Measurements from ENCODE around the gene YIPF6. TPM values are rescaled to one million over a fixed set of nuclear protein-coding genes. Genes with fewer than 3 reads are reported as not detected.

YIPF6 gene, protein sequence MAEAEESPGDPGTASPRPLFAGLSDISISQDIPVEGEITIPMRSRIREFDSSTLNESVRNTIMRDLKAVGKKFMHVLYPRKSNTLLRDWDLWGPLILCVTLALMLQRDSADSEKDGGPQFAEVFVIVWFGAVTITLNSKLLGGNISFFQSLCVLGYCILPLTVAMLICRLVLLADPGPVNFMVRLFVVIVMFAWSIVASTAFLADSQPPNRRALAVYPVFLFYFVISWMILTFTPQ
- total RNA-seq, result 10 to 100 TPM; 50.0 to 54.5 TPM
- 10 to 100 TPM; 38.3 to 49.2 (median 44.0) TPM for polyA plus RNA-seq (ENCODE audit: insufficient read length in 6 of 6)
- long read RNA-seq, donor 1, full-length matches to known transcripts, result 17 of 25 reads
- long read RNA-seq, donor 1, partial matches to known transcripts, result 8 of 25 reads
- long read RNA-seq, donor 1, other reads (novel, unspliced or antisense), result 0 of 25 reads
- long read RNA-seq, donor 2, full-length matches to known transcripts, result 7 of 13 reads
- long read RNA-seq, donor 2, partial matches to known transcripts, result 6 of 13 reads
- long read RNA-seq, donor 2, other reads (novel, unspliced or antisense), result 0 of 13 reads
- long read RNA-seq, donor 3, full-length matches to known transcripts, result 6 of 6 reads
- long read RNA-seq, donor 3, partial matches to known transcripts, result 0 of 6 reads
- long read RNA-seq, donor 3, other reads (novel, unspliced or antisense), result 0 of 6 reads
- long read RNA-seq, donor 4, full-length matches to known transcripts, result 34 of 37 reads
- long read RNA-seq, donor 4, partial matches to known transcripts, result 1 of 37 reads
- long read RNA-seq, donor 4, other reads (novel, unspliced or antisense), result 2 of 37 reads
- long read RNA-seq, donor 5, full-length matches to known transcripts, result 23 of 36 reads
- long read RNA-seq, donor 5, partial matches to known transcripts, result 13 of 36 reads
- long read RNA-seq, donor 5, other reads (novel, unspliced or antisense), result 0 of 36 reads
- long read RNA-seq, donor 6, full-length matches to known transcripts, result 16 of 16 reads
- long read RNA-seq, donor 6, partial matches to known transcripts, result 0 of 16 reads
- long read RNA-seq, donor 6, other reads (novel, unspliced or antisense), result 0 of 16 reads
- long read RNA-seq, donor 7, full-length matches to known transcripts, result 4 of 4 reads
- long read RNA-seq, donor 7, partial matches to known transcripts, result 0 of 4 reads
- long read RNA-seq, donor 7, other reads (novel, unspliced or antisense), result 0 of 4 reads
- long read RNA-seq, donor 8, full-length matches to known transcripts, result 11 of 11 reads
- long read RNA-seq, donor 8, partial matches to known transcripts, result 0 of 11 reads
- long read RNA-seq, donor 8, other reads (novel, unspliced or antisense), result 0 of 11 reads
- long read RNA-seq, donor 9, result 0 reads
- long read RNA-seq, donor 10, full-length matches to known transcripts, result 39 of 46 reads
- long read RNA-seq, donor 10, partial matches to known transcripts, result 2 of 46 reads
- long read RNA-seq, donor 10, other reads (novel, unspliced or antisense), result 5 of 46 reads
- long read RNA-seq, donor 11, full-length matches to known transcripts, result 13 of 38 reads
- long read RNA-seq, donor 11, partial matches to known transcripts, result 25 of 38 reads
- long read RNA-seq, donor 11, other reads (novel, unspliced or antisense), result 0 of 38 reads
- long read RNA-seq, donor 12, full-length matches to known transcripts, result 11 of 11 reads
- long read RNA-seq, donor 12, partial matches to known transcripts, result 0 of 11 reads
- long read RNA-seq, donor 12, other reads (novel, unspliced or antisense), result 0 of 11 reads

DNA sequence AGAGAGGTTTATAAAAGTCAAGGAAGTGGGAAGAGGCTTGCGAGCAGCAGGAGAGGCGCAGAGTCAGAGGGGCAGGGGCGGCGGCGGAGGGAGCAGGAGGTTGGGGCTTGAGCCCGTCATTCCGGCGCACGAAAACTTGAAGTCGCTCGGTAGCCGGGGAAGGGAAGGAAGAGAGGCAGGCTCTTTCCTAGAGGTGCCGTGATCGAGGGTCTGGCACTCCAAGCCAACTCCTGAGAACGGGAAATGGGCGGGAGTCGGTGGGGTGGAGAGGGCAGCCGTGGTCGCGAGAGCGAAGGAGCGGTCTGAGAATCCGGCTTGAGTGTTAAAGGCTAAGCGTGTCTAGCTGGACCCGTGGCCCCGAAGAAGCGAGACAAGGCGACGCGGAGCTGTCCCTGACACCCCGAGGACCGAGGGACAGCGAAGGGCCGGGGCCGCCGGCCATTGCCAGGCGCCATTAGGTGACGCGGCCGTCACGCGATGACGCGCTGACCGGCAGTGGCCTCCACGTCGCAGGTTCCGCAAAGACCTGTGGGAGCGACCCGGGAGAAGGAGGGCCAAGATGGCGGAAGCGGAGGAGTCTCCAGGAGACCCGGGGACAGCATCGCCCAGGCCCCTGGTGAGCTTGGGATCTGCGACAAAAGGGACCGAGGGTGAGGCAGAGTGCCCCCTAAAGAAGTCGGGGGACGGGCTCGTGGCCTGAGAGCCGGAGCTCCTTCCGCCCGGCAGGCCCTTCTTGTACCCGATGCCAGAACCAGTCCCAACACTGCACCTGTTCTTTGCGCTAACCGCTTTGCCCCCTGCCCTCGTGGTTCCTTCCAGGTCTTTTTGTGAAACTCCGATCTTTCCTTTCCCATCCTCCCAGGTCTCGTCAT, at the start of gene YIPF6:
YIPF6 (plus strand) TSS at position 544 of the 872 bp plus-strand sequence; CDS start at position 560, 16 bp downstream.
- intact Hi-C loops (cut with DNase I), result no loop called here
- Histone ChIP-seq H3K4me3 (peak within 1 kb of the TSS; percentile 35 to 58), H3K4me1 (peaks cover 0 to 9% of the 10 kb centered on the region in 2 donors), H3K9me3 (no peaks in the 10 kb centered on the region), H3K27ac (peak within 1 kb of the TSS; percentile 90 to 94), H3K27me3 (no peaks in the 10 kb centered on the region), H3K36me3 (no peaks in the 10 kb centered on the region)
- TF ChIP-seq, protein P1, sequence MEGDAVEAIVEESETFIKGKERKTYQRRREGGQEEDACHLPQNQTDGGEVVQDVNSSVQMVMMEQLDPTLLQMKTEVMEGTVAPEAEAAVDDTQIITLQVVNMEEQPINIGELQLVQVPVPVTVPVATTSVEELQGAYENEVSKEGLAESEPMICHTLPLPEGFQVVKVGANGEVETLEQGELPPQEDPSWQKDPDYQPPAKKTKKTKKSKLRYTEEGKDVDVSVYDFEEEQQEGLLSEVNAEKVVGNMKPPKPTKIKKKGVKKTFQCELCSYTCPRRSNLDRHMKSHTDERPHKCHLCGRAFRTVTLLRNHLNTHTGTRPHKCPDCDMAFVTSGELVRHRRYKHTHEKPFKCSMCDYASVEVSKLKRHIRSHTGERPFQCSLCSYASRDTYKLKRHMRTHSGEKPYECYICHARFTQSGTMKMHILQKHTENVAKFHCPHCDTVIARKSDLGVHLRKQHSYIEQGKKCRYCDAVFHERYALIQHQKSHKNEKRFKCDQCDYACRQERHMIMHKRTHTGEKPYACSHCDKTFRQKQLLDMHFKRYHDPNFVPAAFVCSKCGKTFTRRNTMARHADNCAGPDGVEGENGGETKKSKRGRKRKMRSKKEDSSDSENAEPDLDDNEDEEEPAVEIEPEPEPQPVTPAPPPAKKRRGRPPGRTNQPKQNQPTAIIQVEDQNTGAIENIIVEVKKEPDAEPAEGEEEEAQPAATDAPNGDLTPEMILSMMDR (IDR thresholded peaks at IDR 0.05), result no peak
- DNase-seq (peak; percentile 71 to 94 (median 88)), ATAC-seq (peak; percentile 97)

DNA sequence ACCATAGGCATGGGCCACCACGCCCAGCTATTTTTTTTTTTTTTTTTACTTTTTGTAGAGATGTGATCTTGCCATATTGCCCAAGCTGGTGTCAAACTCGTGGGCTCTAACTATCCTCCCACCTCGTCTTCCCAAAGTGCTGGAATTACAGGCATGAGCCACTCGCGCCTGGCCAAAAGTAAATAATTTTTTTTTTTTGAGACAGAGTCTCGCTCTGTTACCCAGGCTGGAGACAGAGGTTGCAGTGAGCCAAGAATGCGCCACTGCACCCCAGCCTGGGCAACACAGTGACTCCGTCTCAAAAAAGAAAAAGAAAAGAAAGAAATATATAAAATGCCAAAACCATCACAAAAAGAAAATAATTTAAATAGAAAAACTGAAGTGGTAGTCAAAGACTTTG, 47.1 kb upstream of the YIPF6 start:
- no peaks in the 10 kb centered on the region for H3K9me3 ChIP-seq
- H3K27ac ChIP-seq, result no peak overlapping the region
- DNase-seq (no peak), ATAC-seq (peak; percentile 14)
- no peak overlapping the region for H3K4me3 ChIP-seq
- H3K27me3 ChIP-seq, result no peaks in the 10 kb centered on the region
- TF ChIP-seq, protein P1 (IDR thresholded peaks at IDR 0.05), result no peak
- H3K36me3 ChIP-seq, result no peaks in the 10 kb centered on the region
- no peaks in the 10 kb centered on the region for H3K4me1 ChIP-seq
- intact Hi-C loops (cut with DNase I), result no loop called here

DNA sequence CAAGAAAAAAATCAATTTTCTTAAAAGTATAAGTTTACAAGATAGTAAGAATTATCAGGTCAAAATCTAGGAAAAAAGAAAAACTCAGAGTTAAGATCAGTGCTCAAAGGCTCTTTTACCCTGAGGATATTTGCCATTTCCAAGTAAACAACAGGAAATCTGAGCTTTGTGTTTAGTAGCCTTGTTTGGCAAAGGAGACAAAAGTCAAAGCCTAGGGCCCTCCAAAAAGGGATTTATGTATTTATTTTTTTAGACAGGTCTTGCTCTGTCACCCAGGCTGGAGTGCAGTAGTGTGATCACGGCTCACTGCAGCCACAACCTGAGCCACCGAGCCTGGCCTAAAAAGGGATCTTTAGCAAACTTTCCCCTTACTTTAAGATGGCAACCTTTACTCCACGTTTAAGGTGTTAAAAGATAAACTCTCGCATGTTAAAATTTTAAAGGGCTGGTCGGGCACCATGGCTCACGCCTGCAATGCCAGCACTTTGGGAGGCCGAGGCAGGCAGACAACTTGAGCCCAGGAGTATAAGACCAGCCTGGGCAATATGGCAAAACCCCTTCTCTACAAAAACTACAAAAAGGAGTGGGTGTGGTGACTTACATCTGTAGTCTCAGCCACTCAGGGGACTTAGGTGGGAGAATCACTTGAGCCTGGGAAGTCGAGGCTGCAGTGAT, 44.2 kb upstream of the YIPF6 start:
- Histone ChIP-seq H3K36me3 (no peaks in the 10 kb centered on the region), H3K27me3 (no peaks in the 10 kb centered on the region), H3K27ac (peak overlapping the region in 1 of 2 donors; percentile 8), H3K4me3 (no peak overlapping the region), H3K4me1 (no peaks in the 10 kb centered on the region), H3K9me3 (no peaks in the 10 kb centered on the region)
- TF ChIP-seq, protein P1 (IDR thresholded peaks at IDR 0.05), result no peak
- DNase-seq (no peak), ATAC-seq (peak; percentile 33)
- intact Hi-C loops (cut with DNase I), result no loop called here
